Astrocyte of the cerebellum (primary cell): ENCODE measurements around the gene BICD2.

ENCODE experiments used
- DNase-seq: peaks from one replicate; pipeline ENCODE4 v3.0.0-alpha.2; 2011; ENCODE audit warnings: low read depth
- H3K4me3 ChIP-seq: 2 replicates; pipeline ENCODE4 v1.5.1; 2011; ENCODE audit warnings: mild to moderate bottlenecking, low read depth, low read length, moderate library complexity
- in situ Hi-C: cut with HindIII; loops from 2 replicates; pipeline ENCODE4 v1.10.0; 2017; ENCODE audit warnings: low sequenced_read_pairs
- TF ChIP-seq, protein P1 (sequence below): IDR thresholded peaks from 2 replicates; pipeline ENCODE4 v1.5.1; 2012; ENCODE audit warnings: low read length, low read depth, moderate library complexity, mild to moderate bottlenecking; ENCODE audit errors: missing control alignments

BICD2 gene

DNA sequence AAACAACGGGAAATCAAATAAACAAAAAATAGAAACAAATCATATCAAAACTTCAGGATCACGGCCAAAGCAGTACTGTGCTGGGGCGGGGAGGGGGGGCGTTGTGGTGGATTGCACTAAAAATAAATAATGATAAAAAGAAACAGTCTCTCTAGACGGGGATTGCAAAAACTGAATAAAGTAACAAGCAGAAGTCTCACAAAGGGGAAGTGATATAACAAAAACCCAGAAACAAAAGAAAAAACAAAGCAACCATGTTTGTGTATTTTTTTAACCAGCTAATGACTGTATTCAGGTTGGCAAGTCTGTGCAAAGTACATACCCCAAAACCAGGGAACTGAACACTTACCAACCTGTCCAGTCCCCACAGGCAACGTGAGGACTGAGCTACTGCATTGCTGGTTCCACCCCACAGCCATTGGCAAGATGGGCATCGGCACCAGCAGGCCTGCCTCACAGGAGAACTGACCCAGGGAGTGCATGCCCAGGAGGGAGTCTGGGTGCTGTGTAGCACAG is 24.1 kb downstream of the BICD2 start:
- TF ChIP-seq, protein P1, sequence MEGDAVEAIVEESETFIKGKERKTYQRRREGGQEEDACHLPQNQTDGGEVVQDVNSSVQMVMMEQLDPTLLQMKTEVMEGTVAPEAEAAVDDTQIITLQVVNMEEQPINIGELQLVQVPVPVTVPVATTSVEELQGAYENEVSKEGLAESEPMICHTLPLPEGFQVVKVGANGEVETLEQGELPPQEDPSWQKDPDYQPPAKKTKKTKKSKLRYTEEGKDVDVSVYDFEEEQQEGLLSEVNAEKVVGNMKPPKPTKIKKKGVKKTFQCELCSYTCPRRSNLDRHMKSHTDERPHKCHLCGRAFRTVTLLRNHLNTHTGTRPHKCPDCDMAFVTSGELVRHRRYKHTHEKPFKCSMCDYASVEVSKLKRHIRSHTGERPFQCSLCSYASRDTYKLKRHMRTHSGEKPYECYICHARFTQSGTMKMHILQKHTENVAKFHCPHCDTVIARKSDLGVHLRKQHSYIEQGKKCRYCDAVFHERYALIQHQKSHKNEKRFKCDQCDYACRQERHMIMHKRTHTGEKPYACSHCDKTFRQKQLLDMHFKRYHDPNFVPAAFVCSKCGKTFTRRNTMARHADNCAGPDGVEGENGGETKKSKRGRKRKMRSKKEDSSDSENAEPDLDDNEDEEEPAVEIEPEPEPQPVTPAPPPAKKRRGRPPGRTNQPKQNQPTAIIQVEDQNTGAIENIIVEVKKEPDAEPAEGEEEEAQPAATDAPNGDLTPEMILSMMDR = no peak
- DNase-seq = no peak
- H3K4me3 ChIP-seq = no peak overlapping the region
- in situ Hi-C loops = no loop called here

DNA sequence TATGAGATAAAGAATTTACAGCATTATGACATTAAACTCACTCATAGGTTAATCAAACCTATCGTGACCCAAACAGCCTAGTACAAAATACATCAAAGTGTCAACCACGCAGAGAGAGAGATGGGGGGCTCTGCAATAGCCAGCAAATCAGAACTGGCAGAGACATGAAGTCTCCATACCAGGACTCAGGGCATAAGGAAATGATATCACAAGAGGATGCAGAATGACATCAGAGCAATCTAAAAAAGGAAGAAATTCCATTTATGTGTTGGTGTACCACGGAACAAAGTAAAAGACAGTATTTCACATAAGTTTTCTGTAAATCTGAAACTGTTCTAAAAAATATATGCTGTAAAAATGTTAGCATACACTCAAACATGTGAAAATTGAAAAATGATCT is 24.6 kb downstream of the BICD2 start:
- in situ Hi-C loops = no loop called here
- TF ChIP-seq, protein P1 = no peak
- H3K4me3 ChIP-seq = no peak overlapping the region
- no peak for DNase-seq

DNA sequence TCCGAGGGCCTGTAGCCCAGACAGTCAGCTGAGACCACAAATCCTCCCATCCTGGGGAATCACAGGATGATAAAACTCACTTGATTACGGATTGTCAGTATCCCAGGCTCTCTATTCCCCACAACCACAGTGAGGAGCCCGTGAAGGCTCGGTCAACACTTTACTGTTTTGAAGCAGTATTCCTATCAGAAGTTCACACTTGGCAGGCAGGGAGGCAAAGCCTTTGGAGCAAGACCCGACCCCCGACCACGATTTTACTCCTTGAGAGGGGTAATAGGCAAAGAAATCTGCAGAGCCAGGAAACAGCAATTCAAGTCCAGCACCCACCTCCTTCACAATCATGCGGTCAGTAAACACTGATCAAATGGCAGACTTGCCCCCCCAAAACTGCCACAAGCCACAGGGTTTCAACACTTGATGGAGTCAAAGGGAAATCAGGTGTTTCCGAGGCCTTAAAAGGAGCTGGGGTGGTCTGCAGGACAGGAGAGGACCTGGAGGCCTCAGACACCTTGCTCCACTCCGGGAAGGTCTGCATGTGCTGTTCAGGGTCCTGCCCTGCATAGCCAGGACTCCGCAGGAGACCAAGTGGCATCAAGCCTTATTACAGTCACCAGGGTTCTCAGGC is 25.2 kb downstream of the BICD2 start:
- no peak overlapping the region for H3K4me3 ChIP-seq
- in situ Hi-C loops = no loop called here
- DNase-seq = no peak
- TF ChIP-seq, protein P1 = no peak

DNA sequence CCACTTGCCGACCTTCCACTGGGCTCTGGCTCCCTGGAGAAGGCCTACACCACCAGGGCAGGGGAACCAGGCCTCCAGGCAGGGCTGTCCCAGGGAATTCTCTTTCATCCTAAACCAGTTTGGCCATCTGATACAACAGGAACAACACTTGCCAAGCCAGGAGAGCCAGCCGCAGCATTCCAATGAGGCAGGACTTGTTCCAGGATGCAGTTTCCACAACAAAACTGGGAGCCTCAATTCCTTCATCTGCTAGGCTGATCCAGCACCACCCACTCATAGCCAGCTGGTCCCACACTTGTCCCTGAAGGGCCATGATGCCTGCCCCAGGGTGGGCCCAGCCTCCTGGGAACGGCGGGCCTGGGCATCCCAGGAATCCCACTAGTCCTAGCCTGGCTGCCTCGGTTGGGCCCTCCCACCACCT is 26.0 kb downstream of the BICD2 start:
- DNase-seq = peak; percentile 76
- TF ChIP-seq, protein P1 = no peak
- H3K4me3 ChIP-seq = no peak overlapping the region
- in situ Hi-C loops = no loop called here

DNA sequence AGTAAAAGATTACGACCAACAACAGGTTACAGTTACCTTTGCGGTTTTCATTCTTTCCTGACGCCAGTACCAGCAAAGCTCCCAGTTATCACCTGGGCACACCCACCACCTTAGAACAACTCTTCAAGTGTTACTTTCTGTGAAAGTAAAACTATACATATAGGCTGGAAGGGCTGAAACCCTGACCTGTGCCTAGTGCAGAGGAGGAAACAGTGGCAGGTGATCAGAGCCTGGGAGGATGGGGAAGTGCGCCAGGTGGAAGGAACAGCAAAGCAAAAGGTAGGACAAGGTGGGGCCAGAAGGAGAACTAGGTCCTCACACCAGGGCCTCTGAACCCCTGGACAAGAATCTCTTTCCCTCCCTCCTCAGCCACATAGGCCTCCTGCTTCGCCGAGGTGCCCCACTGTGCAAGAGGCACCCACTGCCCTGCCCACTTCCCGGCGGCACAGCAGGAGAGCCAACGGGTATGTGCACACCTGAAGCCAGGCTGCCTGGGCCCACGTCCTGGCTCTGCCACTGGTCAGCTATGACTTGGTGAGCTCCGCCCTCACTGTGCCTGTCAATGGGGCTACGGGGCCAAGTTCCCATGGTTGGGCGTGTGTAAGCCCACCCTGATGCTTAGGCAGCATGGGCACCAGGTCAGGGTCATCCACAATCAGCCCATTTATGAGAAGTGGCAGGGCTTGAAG is 26.9 kb downstream of the BICD2 start:
- TF ChIP-seq, protein P1 = no peak
- H3K4me3 ChIP-seq = no peak overlapping the region
- in situ Hi-C loops = no loop called here
- no peak for DNase-seq

DNA sequence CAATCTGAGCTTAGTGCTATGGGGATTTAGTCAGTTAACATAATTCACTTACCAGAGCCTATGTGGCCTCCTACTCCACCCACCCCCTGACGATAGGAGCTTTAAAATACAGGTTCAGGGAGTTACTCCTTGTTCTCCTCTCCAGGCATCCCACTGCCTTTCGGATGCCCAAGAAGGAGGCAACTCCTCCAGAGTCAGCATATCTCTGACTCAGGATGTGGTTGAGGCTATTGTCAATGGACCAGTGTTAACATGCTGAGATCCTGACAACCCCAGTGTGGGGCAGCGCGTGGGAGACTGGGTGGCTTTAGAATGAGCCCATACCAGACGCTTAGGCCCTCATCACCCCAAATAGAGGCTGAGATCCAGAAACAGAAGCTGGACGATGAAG is 27.4 kb downstream of the BICD2 start:
- peak; percentile 5 for DNase-seq
- no peak overlapping the region for H3K4me3 ChIP-seq
- in situ Hi-C loops = no loop called here
- TF ChIP-seq, protein P1 = no peak
